BJ (cell line): ENCODE measurements around the gene SPX. TPM values are rescaled to one million over a fixed set of nuclear protein-coding genes. Genes with fewer than 3 reads are reported as not detected.
A peak's percentile ranks its signal among the peaks of the same experiment; 100 is the strongest.

ENCODE experiments used
- CTCF ChIA-PET: fragments of 350-600 bp; formaldehyde crosslinking; extraction: SDS; loops from one replicate; lab custom pipeline; 2021; ENCODE audit warnings: antibody characterized with exemption, inconsistent platforms; lab: Yijun Ruan, JAX
- POLR2A ChIA-PET: fragments of 300-600 bp; sonication (Branson Sonifier 250); formaldehyde crosslinking; extraction: SDS; loops from one replicate; lab custom pipeline; 2021; ENCODE audit warnings: antibody characterized with exemption; lab: Charles Lee
- DNase-seq: peaks from one replicate; pipeline ENCODE4 v3.0.0-alpha.2; 2011; ENCODE audit warnings: low read depth
- H3K27me3 ChIP-seq: 2 replicates; pipeline ENCODE4 v1.6.0; 2011; ENCODE audit warnings: low read length; ENCODE audit not compliant: control insufficient read depth, insufficient read depth
- H3K36me3 ChIP-seq: 2 replicates; pipeline ENCODE4 v1.5.1; 2011; ENCODE audit warnings: low read length; ENCODE audit not compliant: control insufficient read depth, insufficient read depth
- H3K4me3 ChIP-seq: 2 replicates; pipeline ENCODE4 v1.5.1; 2011; ENCODE audit warnings: low read depth, mild to moderate bottlenecking, control low read depth, low read length
- CTCF ChIP-seq: IDR thresholded peaks from 2 replicates; pipeline ENCODE4 v1.5.1; 2011; ENCODE audit warnings: low read depth, mild to moderate bottlenecking, control low read depth, inconsistent platforms, low read length, moderate library complexity; ENCODE audit not compliant: insufficient read depth
- polyA plus RNA-seq: library from polyadenylated mRNA; depleted of rRNA; stranded (reverse); fragments of >200 nt; gene quantifications from 2 replicates; pipeline ENCODE4 v1.2.3, GENCODE V29; 2011

Gene SPX
- polyA plus RNA-seq, 1 experiment, result 0.06 TPM

- no peak overlapping the region for H3K4me3 ChIP-seq
- no peaks in the 10 kb centered on the region; the same call in 1 of the 2 replicates for H3K27me3 ChIP-seq
- no peaks in the 10 kb centered on the region for H3K36me3 ChIP-seq
- TF ChIP-seq CTCF, result no peak
- ChIA-PET CTCF (no interaction called here), POLR2A (no interaction called here)
- DNase-seq, result no peak
These were observed 4.6 kb upstream of the SPX start for GRCh38 chr12:21521541-21521940.

- Histone ChIP-seq H3K27me3 (peaks cover 5% of the 10 kb centered on the region; the same call in 1 of the 2 replicates), H3K4me3 (no peak overlapping the region), H3K36me3 (no peaks in the 10 kb centered on the region)
- POLR2A ChIA-PET, result no interaction called here
- no peak for TF ChIP-seq CTCF
- CTCF ChIA-PET, result no interaction called here
- DNase-seq, result no peak
These were observed 2.9 kb upstream of the SPX start for GRCh38 chr12:21523148-21523547.

- TF ChIP-seq CTCF, result no peak
- ChIA-PET CTCF (no interaction called here), POLR2A (no interaction called here)
- peaks cover 12% of the 10 kb centered on the region for H3K27me3 ChIP-seq
- H3K4me3 ChIP-seq, result peak overlapping the region; percentile 48; the same call in 1 of the 2 replicates
- no peaks in the 10 kb centered on the region for H3K36me3 ChIP-seq
- no peak for DNase-seq
These were observed 737 bp downstream of the SPX start for GRCh38 chr12:21526721-21527345.

- TF ChIP-seq CTCF, result no peak
- CTCF ChIA-PET, result no interaction called here
- no peaks in the 10 kb centered on the region for H3K36me3 ChIP-seq
- POLR2A ChIA-PET, result no interaction called here
- peaks cover 12% of the 10 kb centered on the region for H3K27me3 ChIP-seq
- DNase-seq, result no peak
- H3K4me3 ChIP-seq, result peak overlapping the region; percentile 48
These were observed 1.5 kb downstream of the SPX start for GRCh38 chr12:21527451-21528180.

- H3K27me3 ChIP-seq, result peaks cover 12% of the 10 kb centered on the region
- CTCF ChIA-PET, result no interaction called here
These were observed 2.9 kb downstream of the SPX start for GRCh38 chr12:21528953-21529352.

More at GRCh38 chr12:21528953-21529352, 2.9 kb downstream of the SPX start:
- POLR2A ChIA-PET, result no interaction called here
- no peak for TF ChIP-seq CTCF
- H3K4me3 ChIP-seq, result no peak overlapping the region
- H3K36me3 ChIP-seq, result no peaks in the 10 kb centered on the region
- DNase-seq, result no peak
